Mammary microvascular endothelial cell (primary cell): ENCODE results near the gene ARL13B. TPM values are rescaled to one million over a fixed set of nuclear protein-coding genes. Genes with fewer than 3 reads are reported as not detected.

Source experiments
- total RNA-seq: library from RNA; depleted of rRNA; stranded (reverse); fragments of >200 nt; gene quantifications from 2 replicates; pipeline ENCODE4 v1.2.3, GENCODE V29; 2015

ARL13B gene
- 10.0 and 10.8 TPM in 2 replicates for total RNA-seq

GRCh38 chr3:93979850-93980676, at the start of gene ARL13B:
Gene ARL13B (plus strand): TSS chr3:93980155. CDS start chr3:93980424, 269 bp downstream.

GRCh38 chr3:93973131-93974126, 6.5 kb upstream of the ARL13B start, which contains the start of gene PROS1:
Gene PROS1 (minus strand): TSS chr3:93973896. CDS start chr3:93973749, 147 bp downstream.

GRCh38 chr3:94028093-94028837, 48.3 kb downstream of the ARL13B start, which contains the start of gene STX19:
Gene STX19 (minus strand): TSS chr3:94028597. CDS start chr3:94015269, 13,328 bp downstream.

GRCh38 chr3:94062513-94063404, 82.8 kb downstream of the ARL13B start, which contains the start of the genes DHFR2 and NSUN3:
Gene DHFR2 (minus strand): TSS chr3:94062916. CDS start chr3:94061511, 1,405 bp downstream.
Gene NSUN3 (plus strand): TSS chr3:94063061. CDS start chr3:94063127, 66 bp downstream.

Other genes with a start within 250 kb of the ARL13B start
- 7.2 and 11.1 TPM in 2 replicates for gene PROS1, start 6.3 kb upstream of the ARL13B start, total RNA-seq
- gene STX19, start 48.4 kb downstream of the ARL13B start, total RNA-seq = not detected in 2 replicates
- 3.4 and 4.8 TPM in 2 replicates for gene DHFR2, start 82.8 kb downstream of the ARL13B start, total RNA-seq
- gene NSUN3, start 82.9 kb downstream of the ARL13B start, total RNA-seq = 4.6 and 5.4 TPM in 2 replicates